HepG2 (cell line): ENCODE results near the gene PSMB4. TPM values are rescaled to one million over a fixed set of nuclear protein-coding genes. Genes with fewer than 3 reads are reported as not detected.
A peak's percentile ranks its signal among the peaks of the same experiment; 100 is the strongest.

Experiments used
- AFF4 ChIP-seq: sonication (generic); formaldehyde crosslinking; IDR thresholded peaks from 2 replicates; pipeline ENCODE4 v1.4.0; 2020; ENCODE audit warnings: missing genetic modification reagents
- BRF2 ChIP-seq: sonication (generic); formaldehyde crosslinking; IDR thresholded peaks from 2 replicates; pipeline ENCODE4 v1.8.1; 2022; ENCODE audit warnings: mild to moderate bottlenecking, missing genetic modification reagents
- DRAP1 ChIP-seq: IDR thresholded peaks from 2 replicates; pipeline ENCODE4 v1.6.1; 2016; ENCODE audit warnings: missing genetic modification reagents, missing compliant biosample characterization
- EEA1 ChIP-seq: sonication (generic); formaldehyde crosslinking; IDR thresholded peaks from 2 replicates; pipeline ENCODE4 v1.5.1; 2020; ENCODE audit warnings: mild to moderate bottlenecking, missing genetic modification reagents, borderline replicate concordance
- HMGA1 ChIP-seq: sonication (generic); formaldehyde crosslinking; conservative IDR thresholded peaks from 2 replicates; pipeline ENCODE4 v1.4.0; 2020; ENCODE audit warnings: missing genetic modification reagents
- ISL2 ChIP-seq: sonication (generic); formaldehyde crosslinking; IDR thresholded peaks from 2 replicates; pipeline ENCODE4 v1.5.0; 2020; ENCODE audit warnings: missing genetic modification reagents
- KDM5A ChIP-seq: fragments of 200-600 bp; sonication (generic); IDR thresholded peaks from 2 replicates; pipeline ENCODE4 v1.7.0; 2018; ENCODE audit warnings: antibody characterized with exemption, mild to moderate bottlenecking, low read length, borderline replicate concordance
- PRDM15 ChIP-seq: sonication (generic); formaldehyde crosslinking; IDR thresholded peaks from 2 replicates; pipeline ENCODE4 v1.4.0; 2020; ENCODE audit warnings: missing genetic modification reagents
- SNAPC2 ChIP-seq: sonication (generic); formaldehyde crosslinking; IDR thresholded peaks from 2 replicates; pipeline ENCODE4 v1.8.1; 2022; ENCODE audit warnings: mild to moderate bottlenecking, missing genetic modification reagents
- SRY ChIP-seq: sonication (generic); formaldehyde crosslinking; IDR thresholded peaks from 2 replicates; pipeline ENCODE4 v1.8.0; 2022; ENCODE audit warnings: mild to moderate bottlenecking, missing genetic modification reagents
- ZBTB49 ChIP-seq: sonication (generic); formaldehyde crosslinking; IDR thresholded peaks from 2 replicates; pipeline ENCODE4 v1.4.0; 2020; ENCODE audit warnings: missing genetic modification reagents, borderline replicate concordance
- ZNF18 ChIP-seq: sonication (generic); formaldehyde crosslinking; IDR thresholded peaks from 2 replicates; pipeline ENCODE4 v1.8.0; 2022; ENCODE audit warnings: mild to moderate bottlenecking, missing genetic modification reagents; ENCODE audit not compliant: insufficient replicate concordance
- ZNF354B ChIP-seq: sonication (generic); formaldehyde crosslinking; IDR thresholded peaks from 2 replicates; pipeline ENCODE4 v1.8.0; 2022; ENCODE audit warnings: mild to moderate bottlenecking, missing genetic modification reagents
- polyA plus RNA-seq, 8 experiments: library from polyadenylated mRNA; depleted of rRNA in 3 of 8; stranded (reverse) in 7 of 8; unstranded in 1 of 8; fragments of >200 nt; fragmentation: Illumina TruSeq in 4 of 8; extraction: Trizol in 4 of 8; gene quantifications; 2 replicates each; pipeline versions ENCODE4 v1.2.1 to v1.2.3, GENCODE V29; 2011 to 2016; ENCODE audit warnings: low read depth in 4 of 8, missing spikeins in 1 of 8, mixed read lengths in 1 of 8; ENCODE audit not compliant: insufficient read depth in 1 of 8
- total RNA-seq, 5 experiments: library from RNA; depleted of rRNA; stranded (reverse); fragments of >200 nt; fragmentation: Illumina TruSeq; extraction: Trizol; gene quantifications; 2 replicates each; pipeline ENCODE4 v1.2.3, GENCODE V29; 2016; ENCODE audit warnings: low read depth in 1 of 5

Gene PSMB4
- total and polyA plus RNA-seq, 2 of the 13 experiments (the other 11 are each of a cell fraction or from before 2014, with no cell fraction given) = 336 to 383 TPM

DNA sequence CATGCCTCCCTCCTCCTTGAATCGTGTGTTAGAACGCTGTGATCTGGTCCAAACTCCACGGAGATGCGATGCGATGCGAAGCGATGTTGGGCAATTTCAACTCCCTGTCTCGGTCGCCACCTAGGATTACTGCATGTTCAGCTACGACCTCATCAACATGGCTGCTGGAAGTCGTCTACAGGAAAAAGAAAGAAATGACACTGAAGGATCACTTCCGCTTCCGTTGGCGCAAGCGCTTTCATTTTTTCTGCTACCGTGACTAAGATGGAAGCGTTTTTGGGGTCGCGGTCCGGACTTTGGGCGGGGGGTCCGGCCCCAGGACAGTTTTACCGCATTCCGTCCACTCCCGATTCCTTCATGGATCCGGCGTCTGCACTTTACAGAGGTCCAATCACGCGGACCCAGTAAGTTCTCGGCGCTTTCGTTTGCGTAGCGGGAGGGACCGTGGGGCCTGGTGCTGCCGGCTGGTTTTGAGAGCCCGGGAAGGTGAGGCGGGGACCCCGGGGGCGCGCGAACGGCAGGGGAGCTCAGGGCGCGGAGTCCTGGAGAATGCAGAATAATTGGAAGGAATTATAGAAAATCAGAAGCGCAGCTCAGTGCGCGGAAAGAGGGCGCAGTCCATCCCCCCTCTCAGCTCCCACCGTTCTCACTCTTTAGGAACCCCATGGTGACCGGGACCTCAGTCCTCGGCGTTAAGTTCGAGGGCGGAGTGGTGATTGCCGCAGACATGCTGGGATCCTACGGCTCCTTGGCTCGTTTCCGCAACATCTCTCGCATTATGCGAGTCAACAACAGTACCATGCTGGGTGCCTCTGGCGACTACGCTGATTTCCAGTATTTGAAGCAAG, at the start of gene PSMB4 (continued):
- no peak for TF ChIP-seq PRDM15 (CRISPR knock-in tag)
- peak; percentile 75; the same call in 1 of the 2 replicates for TF ChIP-seq ZNF354B
- peak; percentile 65; the same call in 1 of the 2 replicates for TF ChIP-seq ISL2
- peak; percentile 87 for TF ChIP-seq KDM5A
- TF ChIP-seq ZBTB49 = no peak
- TF ChIP-seq DRAP1 = peak; percentile 74
- no peak for TF ChIP-seq AFF4 (CRISPR knock-in tag)
- TF ChIP-seq ZNF18 (CRISPR knock-in tag) = no peak
- TF ChIP-seq SRY (CRISPR knock-in tag) = peak; percentile 64
- 0 out of 2 replicates have a peak, but pooled peaks have one; percentile 44 for TF ChIP-seq EEA1
- no peak for TF ChIP-seq HMGA1
- TF ChIP-seq BRF2 (CRISPR knock-in tag) = peak; percentile 24; the same call in 1 of the 2 replicates
- TF ChIP-seq SNAPC2 (CRISPR knock-in tag) = peak; percentile 81; the same call in 1 of the 2 replicates
